H54 (cell line): ENCODE measurements around the gene SEMA7A.

Experiments used
- DNase-seq: peaks from one replicate; pipeline ENCODE4 v3.0.0; 2011; ENCODE audit warnings: low spot score, mixed read lengths; ENCODE audit not compliant: insufficient read length
- FAIRE-seq: peaks from 3 replicates; lab custom pipeline; 2011; peaks lifted over from hg19 to GRCh38; lab: Jason Lieb, UNC
- POLR2A ChIP-seq: IDR thresholded peaks from 2 replicates; pipeline ENCODE4 v1.6.1; 2011; ENCODE audit warnings: low read depth, mild to moderate bottlenecking, low read length

Gene SEMA7A

DNA sequence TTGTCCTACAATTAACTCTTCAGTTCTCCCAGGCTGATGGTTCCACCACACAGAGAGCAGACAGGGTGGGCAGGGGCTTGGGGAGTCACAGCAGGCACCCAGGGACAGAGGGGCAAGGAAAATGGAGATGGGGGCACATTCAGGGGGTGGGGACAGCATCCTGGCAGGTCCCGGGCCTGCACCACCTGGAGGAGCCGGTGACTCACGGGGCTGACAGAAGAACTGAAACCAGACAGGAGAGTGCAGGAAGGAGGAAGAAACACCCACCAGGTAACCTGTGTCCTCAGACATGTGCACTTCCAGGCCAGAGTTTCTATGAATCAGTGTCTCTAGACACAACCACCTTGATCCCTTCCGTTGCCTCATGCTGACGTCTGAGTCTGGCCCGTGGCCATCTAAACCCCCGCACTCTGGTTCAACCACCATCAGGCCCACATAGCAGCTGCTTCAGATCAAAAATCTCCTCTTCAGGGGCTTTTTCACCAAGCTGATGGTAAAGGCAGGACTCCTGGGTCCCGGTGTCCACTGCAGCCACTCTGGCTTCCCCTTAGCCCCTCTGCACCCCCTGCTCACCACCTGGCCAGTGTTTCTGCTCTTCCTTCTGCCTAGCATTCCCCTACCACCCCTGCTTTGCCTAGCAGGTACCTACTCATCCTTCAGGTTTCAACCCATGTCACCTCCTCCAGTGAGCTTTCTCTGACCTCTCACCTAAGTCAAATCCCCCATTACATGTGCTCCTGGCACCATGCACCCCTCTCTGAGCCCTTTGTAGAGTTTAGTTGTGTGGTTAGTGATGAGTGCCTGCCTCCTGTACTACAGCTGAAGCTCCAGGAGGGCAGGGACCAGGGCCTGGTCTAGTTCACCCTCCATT is 49.8 kb downstream of the SEMA7A start:
- FAIRE-seq = no peak
- no peak for TF ChIP-seq POLR2A
- no peak for DNase-seq

DNA sequence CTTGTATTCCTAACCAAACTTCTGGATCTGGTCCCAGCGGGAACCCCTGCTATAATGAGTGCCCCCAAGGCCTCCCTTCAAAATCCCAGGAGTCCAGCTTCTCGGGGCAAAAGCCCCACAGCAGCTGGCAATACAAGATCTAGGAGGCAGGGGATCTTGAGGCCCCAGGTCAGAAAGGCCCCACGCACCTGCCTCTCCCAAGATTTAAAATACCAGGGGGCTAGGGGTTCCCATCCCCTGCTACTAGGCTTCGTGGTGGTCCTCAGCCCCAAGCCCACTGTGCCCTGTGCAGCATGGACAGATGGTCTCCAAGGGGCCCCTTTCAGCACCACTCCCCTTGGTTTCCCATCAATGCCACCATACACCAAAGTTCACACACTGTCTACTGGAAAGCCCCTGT is 50.5 kb downstream of the SEMA7A start:
- TF ChIP-seq POLR2A = no peak
- no peak for DNase-seq
- no peak for FAIRE-seq

DNA sequence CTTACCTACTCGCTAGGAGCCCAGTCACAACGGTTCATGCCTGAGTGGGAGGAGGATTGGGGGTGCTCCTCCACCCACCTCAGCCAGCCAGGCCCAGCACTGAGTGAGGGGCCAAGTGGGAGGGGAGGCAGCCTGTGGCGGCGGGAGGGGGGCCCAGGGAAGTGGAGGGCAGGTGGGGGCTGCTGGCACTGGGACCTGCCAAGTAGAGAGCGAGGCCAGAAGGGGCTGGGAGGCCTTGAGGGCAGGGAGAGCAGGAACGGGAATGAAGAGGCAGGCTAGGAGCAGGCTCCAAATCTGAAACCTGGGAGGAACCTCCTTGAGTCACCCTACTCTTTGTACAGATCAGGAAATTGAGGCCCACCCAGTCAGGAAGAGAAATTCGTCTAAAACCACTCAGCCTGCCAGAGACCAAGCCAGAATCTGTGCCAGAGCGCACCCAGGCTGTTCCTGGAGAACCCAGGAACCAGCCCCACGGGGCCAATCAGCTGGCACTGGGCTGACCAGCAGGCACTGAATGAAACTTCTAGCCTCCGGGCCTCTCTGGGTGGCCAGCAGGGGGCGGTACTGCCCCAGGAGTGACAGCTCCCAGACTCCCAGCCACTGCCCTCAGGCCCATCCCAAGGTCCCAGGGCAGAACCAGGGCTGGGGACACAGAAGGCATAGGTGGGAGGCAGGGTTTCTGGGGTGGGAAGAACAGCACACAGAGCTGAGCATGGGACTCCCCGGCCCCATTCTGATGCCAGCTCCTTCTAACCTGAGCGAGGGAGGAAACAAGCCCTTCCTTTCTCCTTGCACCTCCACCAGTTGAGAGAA is 51.5 kb downstream of the SEMA7A start:
- TF ChIP-seq POLR2A = no peak
- FAIRE-seq (no peak), DNase-seq (peak; percentile 81)

DNA sequence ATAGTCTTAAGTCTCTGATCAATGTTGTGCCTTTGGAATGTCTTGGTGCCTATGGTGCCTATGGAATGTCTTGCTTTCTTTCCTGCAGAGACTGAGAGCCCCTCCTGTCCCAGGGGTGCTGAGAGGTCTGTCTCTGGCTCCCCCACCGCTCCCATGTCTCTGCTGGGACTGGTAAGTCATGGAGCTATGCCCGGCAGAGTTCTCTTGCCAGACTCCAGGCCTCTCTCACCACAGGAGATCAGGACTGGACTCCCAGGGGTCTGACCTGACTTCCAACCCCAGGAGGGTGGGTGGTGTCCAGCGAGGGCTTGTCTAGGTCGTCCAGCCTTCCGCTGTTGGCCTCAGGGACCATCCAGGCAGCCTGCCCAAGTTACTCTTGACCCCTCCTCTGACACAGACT is 52.3 kb downstream of the SEMA7A start:
- no peak for TF ChIP-seq POLR2A
- no peak for DNase-seq
- no peak for FAIRE-seq

DNA sequence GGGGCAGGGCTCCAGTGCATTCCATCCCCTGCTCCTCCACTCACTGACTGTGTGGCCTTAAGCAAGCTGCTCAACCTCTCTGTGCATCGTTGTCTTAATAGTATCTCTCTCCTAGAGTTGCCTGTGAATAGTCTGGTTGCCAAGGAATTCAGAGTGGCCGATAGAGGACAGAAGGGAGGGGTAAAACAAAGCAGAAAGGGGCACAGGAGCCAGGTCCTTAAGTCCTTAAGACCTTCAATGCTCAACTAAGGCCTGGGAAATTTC is 52.6 kb downstream of the SEMA7A start:
- no peak for FAIRE-seq
- TF ChIP-seq POLR2A = no peak

DNA sequence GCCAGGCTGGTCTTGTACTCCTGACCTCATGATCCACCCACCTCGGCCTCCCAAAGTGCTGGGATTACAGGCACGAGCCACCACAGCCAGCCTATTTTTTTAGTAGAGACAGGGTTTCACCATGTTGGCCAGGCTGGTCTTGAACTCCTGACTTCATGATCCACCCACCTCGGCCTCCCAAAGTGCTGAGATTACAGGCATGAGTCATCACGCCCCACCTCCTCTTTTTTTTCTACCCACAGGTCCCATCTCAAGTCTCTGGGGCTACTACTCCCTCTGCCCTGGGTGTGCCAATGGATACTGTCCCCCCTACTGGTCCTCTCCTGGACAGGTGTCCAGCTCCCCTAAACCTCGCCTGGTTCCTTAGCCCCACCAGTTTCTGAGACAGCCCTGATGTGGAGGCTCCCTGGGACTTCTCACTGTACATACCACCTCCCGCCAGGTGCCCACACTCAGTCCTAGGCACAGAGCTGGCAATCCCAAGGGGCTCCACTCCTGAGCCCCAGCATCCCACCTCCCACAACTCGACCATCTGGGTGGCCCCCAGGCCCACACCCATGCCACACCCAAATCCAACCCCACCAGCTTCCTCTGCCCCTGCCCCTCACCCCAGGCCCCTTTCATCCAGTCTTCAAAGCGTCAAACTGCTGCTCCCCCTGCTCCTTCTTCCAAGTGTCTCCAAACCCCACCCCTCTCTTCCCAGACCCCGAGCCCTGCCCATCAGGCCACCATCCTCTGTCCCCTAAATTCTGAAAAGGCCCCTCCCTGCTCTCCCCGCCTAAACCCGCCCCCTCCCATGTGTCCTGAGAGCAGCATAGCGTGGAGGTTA is 53.2 kb downstream of the SEMA7A start:
- DNase-seq = no peak
- FAIRE-seq = no peak
- no peak for TF ChIP-seq POLR2A

More for the DNA sequence above, 52.6 kb downstream of the SEMA7A start:
- no peak for DNase-seq

DNA sequence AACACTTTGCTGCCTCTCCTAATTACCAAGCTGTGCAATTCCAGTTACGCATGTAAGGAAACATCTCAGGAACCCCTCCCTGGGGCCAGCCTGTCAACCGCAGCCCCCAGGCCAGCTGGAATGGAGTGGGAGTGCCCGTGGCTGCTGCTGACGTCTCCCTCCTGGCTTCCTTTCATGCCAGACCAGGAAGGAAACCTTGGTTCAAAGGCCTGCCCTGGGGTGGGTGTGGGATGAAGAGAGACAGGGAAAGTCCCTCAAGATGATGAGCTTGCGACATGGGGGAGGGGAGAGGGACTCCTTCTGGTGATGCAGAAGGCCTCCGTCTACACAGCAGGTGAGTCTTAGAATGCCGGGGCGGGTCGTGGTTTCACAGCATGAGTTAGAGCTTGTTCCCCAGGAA is 54.9 kb downstream of the SEMA7A start:
- FAIRE-seq = no peak
- DNase-seq = no peak
- no peak for TF ChIP-seq POLR2A

DNA sequence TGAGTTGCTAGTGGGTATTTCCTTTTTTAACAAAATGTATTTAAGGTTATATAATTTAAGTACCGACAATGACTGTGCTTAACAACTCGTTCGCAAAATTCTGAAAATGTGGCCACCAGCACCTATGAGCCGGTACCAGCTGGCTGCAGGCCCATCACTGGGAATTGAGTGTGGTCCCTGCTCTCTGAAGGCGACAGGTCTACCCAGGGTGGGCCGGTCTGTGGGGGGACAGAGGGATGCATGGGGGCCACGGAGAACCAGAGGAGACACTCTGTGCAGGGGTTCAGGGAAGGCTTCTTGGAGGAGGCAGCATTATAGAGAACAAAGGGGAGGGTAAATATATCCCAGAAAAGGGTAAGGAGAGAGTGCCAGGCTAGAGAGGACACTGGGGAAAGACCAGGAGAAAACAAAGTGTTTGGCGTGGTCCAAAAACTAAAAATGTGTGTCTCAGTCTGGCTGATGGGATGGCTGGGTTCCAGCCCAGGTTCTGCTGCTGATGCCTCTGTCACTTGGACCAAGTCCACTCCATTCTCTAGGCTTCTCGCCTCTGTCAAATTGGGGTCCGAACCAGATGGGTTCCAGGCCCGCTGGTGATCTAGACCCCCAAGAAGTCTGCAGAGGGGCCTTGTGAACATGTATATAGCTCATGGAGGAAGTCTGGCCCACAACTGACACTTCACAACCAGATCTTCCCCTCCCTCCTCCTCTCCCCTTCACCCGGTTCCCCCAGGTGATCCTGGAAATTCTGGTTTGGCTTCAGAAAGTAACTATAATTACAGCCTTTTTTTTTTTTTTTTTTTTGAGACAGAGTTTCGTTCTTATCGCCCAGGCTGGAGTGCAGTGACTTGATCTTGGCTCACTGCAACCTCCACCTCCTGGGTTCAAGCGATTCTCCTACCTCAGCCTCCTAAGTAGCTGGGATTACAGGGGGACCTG is 55.7 kb downstream of the SEMA7A start:
- FAIRE-seq (no peak), DNase-seq (no peak)
- TF ChIP-seq POLR2A = no peak

DNA sequence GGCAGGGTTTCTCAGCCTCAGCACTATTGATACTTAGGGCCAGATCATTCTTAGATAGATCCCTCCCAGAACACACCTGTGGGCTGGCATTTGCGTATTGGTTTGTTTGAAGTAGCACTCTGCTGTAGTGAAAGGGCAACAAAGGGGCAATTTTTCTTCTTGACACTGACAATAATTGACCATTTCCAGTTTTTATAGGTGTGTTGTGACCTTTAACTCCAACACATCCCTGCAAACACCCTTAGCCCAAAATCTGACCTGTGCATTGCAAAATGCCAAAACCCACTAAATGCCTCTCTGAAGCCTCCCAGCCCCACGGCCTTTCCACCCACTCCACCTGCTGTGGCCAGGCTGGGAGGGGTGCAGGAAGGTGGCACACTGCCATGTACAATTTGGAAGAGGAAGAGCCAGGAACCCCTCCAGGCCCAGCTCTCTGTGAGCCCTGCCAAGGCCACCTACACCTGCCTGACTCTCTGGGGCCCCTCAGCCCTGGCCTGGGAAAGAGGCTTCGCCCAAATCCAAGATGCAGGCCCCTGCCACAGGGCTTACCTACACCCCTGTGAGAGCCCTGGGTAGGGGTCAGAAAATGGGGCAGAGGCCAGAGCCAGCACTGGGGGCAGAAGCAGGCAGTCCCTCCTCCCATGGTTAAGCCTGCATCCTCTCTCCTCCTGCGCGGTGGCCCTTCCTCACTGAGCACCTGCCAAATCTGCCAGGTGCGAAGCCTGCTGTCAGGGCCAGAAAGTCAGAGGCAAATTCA is 56.8 kb downstream of the SEMA7A start:
- TF ChIP-seq POLR2A = no peak
- FAIRE-seq (no peak), DNase-seq (no peak)

DNA sequence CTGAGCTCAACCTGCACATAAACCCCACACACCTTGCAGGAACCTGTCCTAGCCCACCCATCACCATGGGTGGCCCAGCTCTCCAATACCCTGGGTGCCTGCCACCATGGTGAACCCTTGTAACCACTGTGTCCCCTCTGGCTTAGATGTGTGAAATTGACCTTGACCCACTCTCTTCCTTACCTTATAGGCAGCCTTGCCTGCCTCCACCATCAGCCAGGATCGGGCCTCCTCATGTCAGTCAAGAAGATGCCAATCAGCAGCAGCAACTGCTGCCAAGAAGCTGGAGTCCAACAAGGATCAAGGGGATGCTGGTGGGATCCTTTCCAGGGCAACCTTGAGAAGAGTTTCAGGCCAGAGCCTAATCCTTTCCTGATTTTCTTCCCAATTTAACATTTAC is 57.5 kb downstream of the SEMA7A start:
- no peak for FAIRE-seq
- no peak for DNase-seq
- no peak for TF ChIP-seq POLR2A

DNA sequence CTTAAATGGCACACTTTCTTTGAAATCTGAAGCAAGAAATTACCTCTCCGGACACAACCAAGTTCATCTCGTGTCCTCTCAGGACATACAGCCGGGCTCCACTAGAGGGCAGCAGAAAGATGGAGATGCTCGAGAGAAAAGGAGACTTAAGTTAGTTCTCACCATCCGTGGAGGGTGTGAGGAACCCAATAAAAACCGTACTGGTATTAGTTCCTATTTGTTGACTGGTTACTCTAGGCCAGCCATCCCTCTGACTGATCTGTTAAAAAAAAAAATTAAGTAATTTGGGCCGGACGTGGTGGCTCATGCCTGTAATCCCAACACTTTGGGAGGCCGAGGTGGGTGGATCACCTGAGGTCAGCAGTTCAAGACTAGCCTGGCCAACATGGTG is 58.5 kb downstream of the SEMA7A start:
- no peak for FAIRE-seq
- DNase-seq = peak; percentile 36
- no peak for TF ChIP-seq POLR2A

DNA sequence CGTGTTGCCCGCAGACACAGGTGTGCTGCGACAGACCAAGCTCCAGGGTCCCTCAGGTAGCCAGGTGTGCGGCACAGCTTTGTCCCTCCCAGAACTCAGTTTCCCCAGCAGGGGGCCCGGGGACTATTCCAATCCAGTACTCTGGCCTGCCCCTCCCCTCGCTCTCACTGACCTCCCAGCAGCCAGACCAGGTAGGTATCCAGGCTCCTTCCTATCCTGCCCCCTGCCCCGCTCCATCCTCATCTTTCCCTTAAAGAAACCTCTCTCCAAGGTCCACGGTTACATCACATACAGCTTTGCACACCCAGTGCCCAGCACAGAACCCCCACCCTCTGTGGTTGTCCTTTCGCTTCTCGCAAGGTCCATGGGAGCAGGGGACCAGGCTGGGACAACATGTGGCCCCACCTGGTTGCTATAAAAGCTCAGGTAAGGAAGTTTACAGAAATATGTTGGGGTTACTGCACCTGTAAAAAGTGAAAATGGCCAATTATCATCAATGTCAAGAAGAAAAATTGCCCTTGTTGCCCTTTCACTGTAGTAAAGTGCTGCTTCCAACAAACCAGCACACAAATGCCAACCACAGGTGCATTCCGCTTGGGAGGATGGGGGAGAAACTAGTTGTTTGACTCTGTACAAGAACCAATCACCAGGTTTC is 59.0 kb downstream of the SEMA7A start:
- no peak for TF ChIP-seq POLR2A
- FAIRE-seq (no peak), DNase-seq (no peak)
